Stimulated activated CD8-positive, alpha-beta memory T cell treated with anti-CD3 and anti-CD28 coated beads, Interleukin-7, amount 100 ng/mL, for 4 hours (primary cell): ENCODE measurements around the gene LRTM2.

ENCODE experiments used
- DNase-seq, 2 donors: peaks; one replicate each; pipeline ENCODE4 v3.0.0-alpha.2; 2020; ENCODE audit warnings: low read depth in 2 of 2

Gene LRTM2

GRCh38 chr12:1883513-1883912 is 63.1 kb downstream of the LRTM2 start:
- DNase-seq = no peak

GRCh38 chr12:1884651-1885050 is 64.3 kb downstream of the LRTM2 start:
- no peak for DNase-seq

GRCh38 chr12:1885082-1885596 is 64.8 kb downstream of the LRTM2 start:
- DNase-seq = no peak

- no peak for DNase-seq
Measured at GRCh38 chr12:1885599-1886245, 65.4 kb downstream of the LRTM2 start.
